Right lobe of liver (tissue), 4 donors: Measurements from ENCODE around the gene PPP1R3D.

ENCODE experiments used
- CTCF ChIP-seq, 4 donors: fragments of 200-600 bp in 3 of 4; fragments of 450-650 bp in 1 of 4; IDR thresholded peaks; one replicate each; pipeline versions ENCODE4 v1.5.1 to v1.8.0; 2016 to 2022; ENCODE audit warnings: antibody characterized with exemption in 4 of 4, mild to moderate bottlenecking in 2 of 4
- POLR2A ChIP-seq: fragments of 450-650 bp; IDR thresholded peaks from one replicate; pipeline ENCODE4 v1.6.1; 2017; ENCODE audit warnings: antibody characterized with exemption, mild to moderate bottlenecking
- donor health status: DM: no; HTN: no; CAD: no.
- donor health status: DM: no; HTN: no; CAD: no.
- donor health status: DM: no; HTN: yes; CAD: no.

GRCh38 chr20:59938696-59939051 lies 1.4 kb downstream of the PPP1R3D start:
- no peak for TF ChIP-seq CTCF (IDR thresholded peaks at IDR 0.05)
- TF ChIP-seq POLR2A: no peak
